ENCODE data around the gene SPART. TPM values are rescaled to one million over a fixed set of nuclear protein-coding genes. Genes with fewer than 3 reads are reported as not detected.

Gene SPART
- total RNA-seq, 6 experiments from 2014 or later: 8.1 to 16.4 (median 9.5) TPM

- no peaks in the 10 kb centered on the region for H3K9me3 ChIP-seq
- no peaks in the 10 kb centered on the region for H3K27me3 ChIP-seq
- no peak overlapping the region for H3K4me3 ChIP-seq
- WGBS (ENCODE audit: insufficient coverage, low coverage, low lambda C conversion rate, missing lambda C conversion rate): 40% methylated on average over 3 of the region's 3 CpGs
- H3K27ac ChIP-seq: peak overlapping the region in 1 of 3 donors; percentile 33
- intact Hi-C loops (cut with DNase I): no loop called here
- peak in 3 of 4 donors; percentile 32 to 64 (median 49) for ATAC-seq
- no peaks in the 10 kb centered on the region for H3K36me3 ChIP-seq
- peak in 1 of 3 donors; percentile 77 for DNase-seq
- TF ChIP-seq POLR2A (IDR thresholded peaks at IDR 0.05) (no peak), CTCF (IDR thresholded peaks at IDR 0.05) (no peak)
- H3K4me1 ChIP-seq: peaks cover 0 to 7% (median 0%) of the 10 kb centered on the region in 4 donors
Measured at GRCh38 chr13:36357692-36358091, 11.5 kb upstream of the SPART start.

DNA sequence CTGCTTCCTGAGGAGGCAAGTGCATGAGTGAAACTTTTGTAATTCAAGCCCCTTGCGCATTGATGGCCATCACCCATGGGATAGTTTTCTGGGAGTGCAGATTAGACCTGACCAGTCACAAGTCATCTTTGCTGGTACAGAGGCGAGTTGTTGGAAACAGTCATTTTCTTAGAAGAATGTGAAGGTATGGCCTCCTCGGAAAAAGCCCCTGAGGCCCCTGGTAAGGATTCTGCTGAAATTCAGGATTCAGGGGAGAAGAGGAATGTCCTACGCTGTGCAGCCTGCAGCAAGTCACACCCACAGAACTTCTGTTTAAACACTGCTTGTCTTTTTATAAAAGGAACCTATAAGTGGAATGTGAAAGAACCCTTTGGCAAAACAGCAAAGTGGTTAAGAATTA is 11.0 kb upstream of the SPART start:
- Histone ChIP-seq H3K36me3 (no peaks in the 10 kb centered on the region), H3K4me1 (peaks cover 0 to 7% (median 0%) of the 10 kb centered on the region in 4 donors), H3K27me3 (no peaks in the 10 kb centered on the region), H3K9me3 (no peaks in the 10 kb centered on the region), H3K4me3 (no peak overlapping the region), H3K27ac (peak overlapping the region in 1 of 3 donors; percentile 33)
- DNase-seq (no peak), ATAC-seq (no peak)
- no peak for TF ChIP-seq POLR2A (IDR thresholded peaks at IDR 0.05)
- TF ChIP-seq CTCF (IDR thresholded peaks at IDR 0.05): no peak
- WGBS (ENCODE audit: insufficient coverage, low coverage, low lambda C conversion rate, missing lambda C conversion rate): 83% methylated on average over 4 of the region's 4 CpGs
- intact Hi-C loops (cut with DNase I): no loop called here

DNA sequence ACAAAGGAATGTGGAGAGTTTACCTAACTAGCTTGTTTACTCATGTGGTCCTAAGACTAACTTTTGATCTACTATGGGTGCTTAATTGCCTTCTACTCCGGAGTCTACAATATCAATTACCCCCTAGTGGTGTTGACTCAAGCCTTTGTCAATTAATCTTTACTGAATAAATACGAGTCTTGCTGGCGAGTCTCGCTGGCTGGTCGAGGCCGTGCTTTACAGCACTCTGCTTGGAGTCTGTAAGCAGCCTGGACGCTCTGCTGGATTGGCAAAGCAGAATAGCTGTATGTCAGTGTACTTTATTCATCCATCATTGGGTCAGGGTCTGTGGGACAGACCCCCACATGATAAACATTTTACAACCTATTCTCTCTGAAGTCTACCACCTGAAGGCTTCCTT is 9.9 kb upstream of the SPART start:
- WGBS (ENCODE audit: insufficient coverage, low coverage, low lambda C conversion rate, missing lambda C conversion rate): 27% methylated on average over 1 of the region's 7 CpGs

DNA sequence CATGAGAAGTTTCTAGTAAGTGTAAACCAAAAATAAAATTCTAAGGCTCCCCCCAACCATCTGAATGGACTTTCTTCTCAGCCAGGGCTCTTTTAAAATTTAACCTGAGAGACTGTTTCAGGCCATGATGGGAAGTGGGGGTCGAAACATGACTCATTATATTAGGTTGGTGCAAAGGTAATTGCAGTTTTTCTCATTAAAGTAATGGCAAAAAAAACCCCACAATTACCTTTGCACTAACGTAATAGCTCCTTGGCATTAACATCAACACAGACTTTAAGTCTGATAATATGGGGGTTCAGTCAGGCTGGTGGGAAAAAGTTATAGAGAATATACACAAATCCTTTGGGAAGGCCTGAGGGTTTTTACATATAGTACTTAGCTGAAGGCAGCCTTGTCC is 9.4 kb upstream of the SPART start:
- ATAC-seq (peak in 1 of 4 donors; percentile 42), DNase-seq (no peak)
- Histone ChIP-seq H3K27me3 (no peaks in the 10 kb centered on the region), H3K9me3 (no peaks in the 10 kb centered on the region), H3K4me3 (no peak overlapping the region), H3K36me3 (no peaks in the 10 kb centered on the region), H3K27ac (no peak overlapping the region), H3K4me1 (peaks cover 0 to 7% (median 0%) of the 10 kb centered on the region in 4 donors)
- WGBS (ENCODE audit: insufficient coverage, low coverage, low lambda C conversion rate, missing lambda C conversion rate): 33% methylated on average over 2 of the region's 2 CpGs
- intact Hi-C loops (cut with DNase I): no loop called here
- TF ChIP-seq CTCF (IDR thresholded peaks at IDR 0.05) (no peak), POLR2A (IDR thresholded peaks at IDR 0.05) (no peak)

More for the DNA sequence above, 9.9 kb upstream of the SPART start:
- peak in 2 of 4 donors; percentile 46 to 62 for ATAC-seq
- Histone ChIP-seq H3K27ac (no peak overlapping the region), H3K36me3 (no peaks in the 10 kb centered on the region), H3K27me3 (no peaks in the 10 kb centered on the region), H3K4me3 (no peak overlapping the region), H3K9me3 (no peaks in the 10 kb centered on the region), H3K4me1 (peaks cover 0 to 7% (median 0%) of the 10 kb centered on the region in 4 donors)
- intact Hi-C loops (cut with DNase I): no loop called here
- DNase-seq: peak in 1 of 3 donors; percentile 35
- TF ChIP-seq CTCF (IDR thresholded peaks at IDR 0.05): no peak
- TF ChIP-seq POLR2A (IDR thresholded peaks at IDR 0.05): no peak

Data from right lobe of liver (tissue), 6 donors.